ENCODE results near the gene TMEM156.
"Not testable (repeated sequence)": the region's sequence is repeated elsewhere in the genome, so short reads cannot be mapped to it uniquely, and the experiment has no call there.

- TF ChIP-seq POLR2A, POLR2AphosphoS5 (IDR thresholded peaks at IDR 0.05): not testable (repeated sequence)
Observed at GRCh38 chr4:38988353-38988752, 43.9 kb downstream of the TMEM156 start.
